Esophagus squamous epithelium (tissue), 4 donors: ENCODE measurements around the gene HMGN3.

ENCODE experiments used
- POLR2A ChIP-seq, 4 donors: fragments of 450-650 bp; IDR thresholded peaks; one replicate each; pipeline ENCODE4 v1.6.1; 2017; ENCODE audit warnings: antibody characterized with exemption in 4 of 4, mild to moderate bottlenecking in 4 of 4, moderate library complexity in 3 of 4
- TF ChIP-seq, protein P1 (sequence below), 6 experiments: fragments of 450-650 bp in 4 of 6; fragments of 200-600 bp in 2 of 6; sonication (generic) in 2 of 6; IDR thresholded peaks; one replicate each; pipeline ENCODE4 v1.5.1; 2016 to 2019; ENCODE audit warnings: antibody characterized with exemption in 6 of 6, mild to moderate bottlenecking in 4 of 6, moderate library complexity in 4 of 6

DNA sequence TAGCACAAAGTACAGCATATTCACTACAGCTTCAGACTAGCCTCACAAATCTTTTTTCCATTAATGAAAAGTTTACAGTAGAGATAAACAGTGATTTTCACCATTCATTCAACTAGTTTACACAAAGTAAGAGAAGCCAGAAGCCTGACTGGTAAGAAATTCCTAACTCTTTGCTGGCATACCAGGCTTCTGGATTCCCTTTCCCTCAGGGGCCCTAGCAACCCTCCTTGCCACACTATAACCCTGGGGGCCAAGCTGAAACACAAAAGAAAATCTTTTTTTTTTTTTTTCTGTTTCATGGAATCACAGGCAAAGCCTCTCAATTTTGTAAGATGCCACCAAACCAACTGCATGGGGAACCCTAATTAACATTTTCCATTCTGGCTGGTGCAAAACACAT is 28.9 kb upstream of the HMGN3 start:
- no peak for TF ChIP-seq POLR2A (IDR thresholded peaks at IDR 0.05)
- TF ChIP-seq, protein P1, sequence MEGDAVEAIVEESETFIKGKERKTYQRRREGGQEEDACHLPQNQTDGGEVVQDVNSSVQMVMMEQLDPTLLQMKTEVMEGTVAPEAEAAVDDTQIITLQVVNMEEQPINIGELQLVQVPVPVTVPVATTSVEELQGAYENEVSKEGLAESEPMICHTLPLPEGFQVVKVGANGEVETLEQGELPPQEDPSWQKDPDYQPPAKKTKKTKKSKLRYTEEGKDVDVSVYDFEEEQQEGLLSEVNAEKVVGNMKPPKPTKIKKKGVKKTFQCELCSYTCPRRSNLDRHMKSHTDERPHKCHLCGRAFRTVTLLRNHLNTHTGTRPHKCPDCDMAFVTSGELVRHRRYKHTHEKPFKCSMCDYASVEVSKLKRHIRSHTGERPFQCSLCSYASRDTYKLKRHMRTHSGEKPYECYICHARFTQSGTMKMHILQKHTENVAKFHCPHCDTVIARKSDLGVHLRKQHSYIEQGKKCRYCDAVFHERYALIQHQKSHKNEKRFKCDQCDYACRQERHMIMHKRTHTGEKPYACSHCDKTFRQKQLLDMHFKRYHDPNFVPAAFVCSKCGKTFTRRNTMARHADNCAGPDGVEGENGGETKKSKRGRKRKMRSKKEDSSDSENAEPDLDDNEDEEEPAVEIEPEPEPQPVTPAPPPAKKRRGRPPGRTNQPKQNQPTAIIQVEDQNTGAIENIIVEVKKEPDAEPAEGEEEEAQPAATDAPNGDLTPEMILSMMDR (IDR thresholded peaks at IDR 0.05): no peak
